OCI-LY3 (cell line): ENCODE data around the gene RIMOC1.

Experiments used
- H2AFZ ChIP-seq: fragments of 200-600, 300-600 bp; shearing (Covaris generic); 2 replicates; pipeline ENCODE4 v1.6.0; 2014; ENCODE audit warnings: antibody characterized with exemption, low read depth, low read length
- H3K27ac ChIP-seq: fragments of 200-600, 300-600 bp; sonication (generic); 2 replicates; pipeline ENCODE4 v1.5.1; 2014; ENCODE audit warnings: mild to moderate bottlenecking, low read length, moderate library complexity, mixed read lengths
- H3K27me3 ChIP-seq: fragments of 200-600, 300-600 bp; sonication (generic); 2 replicates; pipeline ENCODE4 v1.6.1; 2014; ENCODE audit warnings: low read depth, low read length, mixed read lengths
- H3K36me3 ChIP-seq: fragments of 200-600, 300-600 bp; sonication (generic); replicated peaks from 2 replicates; pipeline ENCODE3; 2014; ENCODE audit warnings: low read depth, low read length, mixed read lengths
- H3K4me1 ChIP-seq: fragments of 300-600, 200-600 bp; sonication (generic); 2 replicates; pipeline ENCODE4 v1.6.1; 2014; ENCODE audit warnings: low read length, mixed read lengths
- H3K4me2 ChIP-seq: fragments of 200-600, 300-600 bp; sonication (generic); 2 replicates; pipeline ENCODE4 v1.6.1; 2014; ENCODE audit warnings: low read length, mixed read lengths
- H3K4me3 ChIP-seq: fragments of 300-600, 200-600 bp; sonication (generic); 2 replicates; pipeline ENCODE4 v1.5.1; 2014; ENCODE audit warnings: antibody characterized with exemption, mild to moderate bottlenecking, low read length, moderate library complexity
- H3K79me2 ChIP-seq: fragments of 300-600, 200-600 bp; shearing (Covaris generic); 2 replicates; pipeline ENCODE4 v1.6.1; 2014; ENCODE audit warnings: mild to moderate bottlenecking, low read length, mixed read lengths
- H3K9ac ChIP-seq: fragments of 300-600, 200-600 bp; shearing (Covaris generic); 2 replicates; pipeline ENCODE4 v1.6.0; 2014; ENCODE audit warnings: mild to moderate bottlenecking, low read length, moderate library complexity
- H3K9me3 ChIP-seq: fragments of 200-600, 300-600 bp; shearing (Covaris generic); 2 replicates; pipeline ENCODE4 v1.6.1; 2014; ENCODE audit warnings: low read length, mixed read lengths; ENCODE audit not compliant: insufficient read depth
- H4K20me1 ChIP-seq: fragments of 200-600, 300-600 bp; sonication (generic); 2 replicates; pipeline ENCODE4 v1.6.1; 2016; ENCODE audit warnings: low read length, mixed read lengths; ENCODE audit not compliant: insufficient read depth
- CTCF ChIP-seq: fragments of 200-600, 300-600 bp; sonication (generic); IDR thresholded peaks from 2 replicates; pipeline ENCODE4 v1.5.1; 2014; ENCODE audit warnings: antibody characterized with exemption, low read length, low read depth
- EZH2phosphoT487 ChIP-seq: fragments of 200-600 bp; shearing (Covaris generic); IDR thresholded peaks from 2 replicates; pipeline ENCODE4 v1.6.1; 2018; ENCODE audit warnings: antibody characterized with exemption, mixed run types, low read depth

The RIMOC1 gene

DNA sequence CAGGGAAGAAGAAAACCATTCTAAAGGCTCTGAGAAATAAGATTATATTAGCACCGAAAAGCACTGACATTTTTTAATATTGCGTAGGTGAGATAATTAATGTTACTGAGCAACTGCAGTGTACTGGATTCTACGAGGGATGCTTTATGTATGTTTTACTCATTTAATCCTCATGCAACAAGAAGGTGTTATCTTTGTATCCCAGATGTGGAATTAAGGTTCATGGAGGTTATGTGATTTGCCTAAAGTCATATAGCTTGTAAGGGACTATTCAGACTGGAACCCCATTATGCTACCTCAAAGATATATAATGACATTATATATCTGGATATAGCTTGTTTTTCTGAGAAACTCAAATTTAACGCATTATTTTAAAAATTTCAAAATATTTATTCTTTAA is 23.5 kb downstream of the RIMOC1 start:
- Histone ChIP-seq H3K9ac (no peak overlapping the region), H2AFZ (no peak overlapping the region), H3K9me3 (no peaks in the 10 kb centered on the region), H4K20me1 (no peaks in the 10 kb centered on the region), H3K79me2 (no peaks in the 10 kb centered on the region), H3K4me3 (no peak overlapping the region), H3K27me3 (no peaks in the 10 kb centered on the region), H3K27ac (no peak overlapping the region), H3K4me2 (no peak overlapping the region), H3K4me1 (peaks cover 6% of the 10 kb centered on the region), H3K36me3 (no peaks in the 10 kb centered on the region)
- no peak for TF ChIP-seq EZH2phosphoT487
- TF ChIP-seq CTCF = no peak

- no peak overlapping the region for H3K4me3 ChIP-seq
- TF ChIP-seq CTCF (no peak), EZH2phosphoT487 (no peak)
- H4K20me1 ChIP-seq = no peaks in the 10 kb centered on the region
- peaks cover 6% of the 10 kb centered on the region for H3K4me1 ChIP-seq
- no peaks in the 10 kb centered on the region for H3K79me2 ChIP-seq
- H3K36me3 ChIP-seq = no peaks in the 10 kb centered on the region
- H3K9me3 ChIP-seq = no peaks in the 10 kb centered on the region
- H3K9ac ChIP-seq = no peak overlapping the region
- no peak overlapping the region for H3K27ac ChIP-seq
- no peak overlapping the region for H3K4me2 ChIP-seq
- no peak overlapping the region for H2AFZ ChIP-seq
- H3K27me3 ChIP-seq = no peaks in the 10 kb centered on the region
These were observed 24.9 kb downstream of the RIMOC1 start for GRCh38 chr5:41929035-41929434.

DNA sequence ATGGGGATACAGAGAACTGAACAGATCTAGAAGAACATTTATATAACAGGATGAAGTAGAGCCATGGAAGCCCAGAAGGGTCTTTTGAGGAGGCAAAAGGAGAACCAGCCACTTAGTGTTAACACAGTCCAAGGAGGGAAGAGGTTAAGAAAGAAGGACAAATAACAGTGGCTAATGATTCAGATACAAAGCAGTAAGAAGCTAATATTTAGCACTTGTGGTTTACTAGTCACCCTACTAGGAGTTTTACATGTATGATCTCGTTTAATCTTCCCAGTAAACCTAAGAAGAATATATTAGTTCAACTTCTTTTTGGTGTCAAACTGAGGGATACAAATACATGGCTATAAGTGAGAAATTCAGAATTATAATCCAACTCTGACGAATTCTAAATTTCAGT is 28.6 kb downstream of the RIMOC1 start:
- no peak overlapping the region for H2AFZ ChIP-seq
- no peak overlapping the region for H3K4me2 ChIP-seq
- H4K20me1 ChIP-seq = no peaks in the 10 kb centered on the region
- no peak overlapping the region for H3K27ac ChIP-seq
- no peak overlapping the region for H3K9ac ChIP-seq
- TF ChIP-seq CTCF = no peak
- no peak for TF ChIP-seq EZH2phosphoT487
- no peaks in the 10 kb centered on the region for H3K36me3 ChIP-seq
- H3K27me3 ChIP-seq = no peaks in the 10 kb centered on the region
- H3K4me1 ChIP-seq = no peaks in the 10 kb centered on the region
- no peak overlapping the region for H3K4me3 ChIP-seq
- H3K9me3 ChIP-seq = no peaks in the 10 kb centered on the region
- no peaks in the 10 kb centered on the region for H3K79me2 ChIP-seq

DNA sequence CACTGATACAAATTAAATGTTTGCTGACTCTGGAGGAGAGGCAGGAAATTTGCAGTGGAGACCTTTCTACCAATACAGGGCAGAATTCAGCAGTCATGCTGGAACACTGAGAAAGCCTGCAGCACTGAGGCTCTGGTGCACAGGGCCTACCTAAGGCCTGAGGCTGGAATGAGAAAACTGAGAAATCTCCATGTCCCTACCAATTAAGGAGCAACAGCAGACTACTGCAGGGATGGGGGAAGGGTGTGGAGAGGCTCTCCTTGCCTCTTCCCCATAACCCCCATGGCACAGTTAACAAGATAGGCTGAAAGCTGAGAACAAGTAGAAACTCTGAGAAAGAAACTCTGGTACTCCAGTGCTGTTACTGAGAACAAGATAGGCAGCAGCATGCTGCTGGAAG is 31.4 kb downstream of the RIMOC1 start:
- no peaks in the 10 kb centered on the region for H3K27me3 ChIP-seq
- H3K36me3 ChIP-seq = no peaks in the 10 kb centered on the region
- H3K9me3 ChIP-seq = no peaks in the 10 kb centered on the region
- H4K20me1 ChIP-seq = no peaks in the 10 kb centered on the region
- no peaks in the 10 kb centered on the region for H3K4me1 ChIP-seq
- H3K79me2 ChIP-seq = no peaks in the 10 kb centered on the region
- H3K4me2 ChIP-seq = no peak overlapping the region
- TF ChIP-seq CTCF (no peak), EZH2phosphoT487 (no peak)
- H2AFZ ChIP-seq = no peak overlapping the region
- H3K9ac ChIP-seq = no peak overlapping the region
- no peak overlapping the region for H3K27ac ChIP-seq
- no peak overlapping the region for H3K4me3 ChIP-seq
